ENCODE measurements around the gene AP2B1.
A peak's percentile ranks its signal among the peaks of the same experiment; 100 is the strongest.
"Not testable (repeated sequence)": the region's sequence is repeated elsewhere in the genome, so short reads cannot be mapped to it uniquely, and the experiment has no call there.

The AP2B1 gene

GRCh38 chr17:35577830-35578196, 9.3 kb upstream of the AP2B1 start:
- peak; percentile 12 for DNase-seq

- DNase-seq = peak; percentile 94
These were observed 8.8 kb upstream of the AP2B1 start, which contains the start of gene PEX12 for GRCh38 chr17:35578197-35578928. Gene PEX12, minus strand, starts transcription at chr17:35578571. Its CDS starts 550 bp downstream, at chr17:35578021.

GRCh38 chr17:35578929-35579432, 8.1 kb upstream of the AP2B1 start:
- DNase-seq = peak; percentile 14

GRCh38 chr17:35584061-35584460, 3.1 kb upstream of the AP2B1 start:
- no peak for DNase-seq

GRCh38 chr17:35586569-35587073, 501 bp upstream of the AP2B1 start:
- no peak for DNase-seq

GRCh38 chr17:35588196-35588920, 1.2 kb downstream of the AP2B1 start:
- peak; percentile 82 for DNase-seq

- DNase-seq = no peak
These were observed 8.9 kb downstream of the AP2B1 start for GRCh38 chr17:35596072-35596471.

GRCh38 chr17:35596530-35597233, 9.6 kb downstream of the AP2B1 start:
- no peak for DNase-seq

- DNase-seq = no peak
These were observed 10.5 kb downstream of the AP2B1 start for GRCh38 chr17:35597604-35598003.

- DNase-seq = no peak
These were observed 16.6 kb downstream of the AP2B1 start for GRCh38 chr17:35603674-35604073.

- no peak for DNase-seq
These were observed 18.6 kb downstream of the AP2B1 start for GRCh38 chr17:35605678-35606077.

- no peak for DNase-seq
These were observed 20.2 kb downstream of the AP2B1 start for GRCh38 chr17:35607239-35607847.

- no peak for DNase-seq
These were observed 22.7 kb downstream of the AP2B1 start for GRCh38 chr17:35609831-35610230.

- not testable (repeated sequence) for DNase-seq
These were observed 23.6 kb downstream of the AP2B1 start for GRCh38 chr17:35610746-35611145.

- DNase-seq = peak; percentile 23
These were observed 25.9 kb downstream of the AP2B1 start for GRCh38 chr17:35612924-35613521.

GRCh38 chr17:35614810-35615209, 27.7 kb downstream of the AP2B1 start:
- no peak for DNase-seq

- no peak for DNase-seq
These were observed 29.4 kb downstream of the AP2B1 start for GRCh38 chr17:35616536-35616935.

- no peak for DNase-seq
These were observed 30.4 kb downstream of the AP2B1 start for GRCh38 chr17:35617505-35617904.

GRCh38 chr17:35618628-35619027, 31.5 kb downstream of the AP2B1 start:
- no peak for DNase-seq

GRCh38 chr17:35621768-35622167, 34.6 kb downstream of the AP2B1 start:
- DNase-seq = no peak

- DNase-seq = no peak
These were observed 40.3 kb downstream of the AP2B1 start for GRCh38 chr17:35627417-35627816.

GRCh38 chr17:35630530-35631148, 43.5 kb downstream of the AP2B1 start:
- DNase-seq = no peak
